A673 (cell line): ENCODE measurements around the gene PTK6. TPM values are rescaled to one million over a fixed set of nuclear protein-coding genes. Genes with fewer than 3 reads are reported as not detected.

Experiments used
- BruUV-seq: library from RNA; stranded (reverse); fragments of 400-500 nt; replicated peaks from 2 replicates; lab custom pipeline; 2021; lab: Mats Ljungman, UMichigan
- CTCF ChIA-PET: fragments of 300-600 bp; sonication (Branson Sonifier 250); formaldehyde crosslinking; loops from one replicate; lab custom pipeline; 2022; ENCODE audit warnings: antibody characterized with exemption; lab: Charles Lee
- POLR2A ChIA-PET: fragments of 300-600 bp; sonication (Branson Sonifier 250); formaldehyde crosslinking; loops from one replicate; lab custom pipeline; 2022; ENCODE audit warnings: antibody characterized with exemption; ENCODE audit not compliant: low non-redundant PET; lab: Charles Lee
- DNase-seq: peaks from one replicate; pipeline ENCODE4 v3.0.0-alpha.2; 2015; ENCODE audit warnings: low spot score
- H3K27ac ChIP-seq: fragments of 200-600 bp; sonication (generic); 2 replicates; pipeline ENCODE4 v1.5.1; 2016; ENCODE audit warnings: mixed run types, low read depth, mild to moderate bottlenecking, mixed read lengths, antibody characterized with exemption, low read length; ENCODE audit not compliant: poor library complexity, severe bottlenecking
- H3K27me3 ChIP-seq: fragments of 200-600 bp; sonication (generic); replicated peaks from 2 replicates; pipeline ENCODE4 v1.6.1; 2017; ENCODE audit warnings: mixed run types, low read depth, mild to moderate bottlenecking, mixed read lengths, antibody characterized with exemption, low read length; ENCODE audit not compliant: insufficient read depth, poor library complexity
- H3K36me3 ChIP-seq: fragments of 200-600 bp; sonication (generic); 2 replicates; pipeline ENCODE4 v1.6.1; 2016; ENCODE audit warnings: mixed run types, mild to moderate bottlenecking, mixed read lengths, antibody characterized with exemption, low read length; ENCODE audit not compliant: insufficient read depth, poor library complexity, severe bottlenecking
- H3K4me1 ChIP-seq: fragments of 200-600 bp; sonication (generic); 2 replicates; pipeline ENCODE4 v1.6.1; 2017; ENCODE audit warnings: mixed run types, mild to moderate bottlenecking, mixed read lengths, antibody characterized with exemption, low read length; ENCODE audit not compliant: insufficient read depth, poor library complexity, severe bottlenecking
- H3K4me3 ChIP-seq: fragments of 200-600 bp; sonication (generic); 2 replicates; pipeline ENCODE4 v1.5.1; 2016; ENCODE audit warnings: low read depth, mixed run types, mild to moderate bottlenecking, mixed read lengths, low read length; ENCODE audit not compliant: poor library complexity, severe bottlenecking
- H3K9me3 ChIP-seq: fragments of 200-600 bp; sonication (generic); 2 replicates; pipeline ENCODE4 v1.6.1; 2016; ENCODE audit warnings: mixed run types, low read depth, mild to moderate bottlenecking, mixed read lengths, antibody characterized with exemption, low read length; ENCODE audit not compliant: poor library complexity, severe bottlenecking
- EZH2 ChIP-seq: fragments of 200-600 bp; sonication (generic); IDR thresholded peaks from 2 replicates; pipeline ENCODE4 v1.6.1; 2017; ENCODE audit warnings: borderline replicate concordance, low read depth, mild to moderate bottlenecking, mixed read lengths, antibody characterized with exemption, low read length; ENCODE audit not compliant: poor library complexity, severe bottlenecking
- intact Hi-C: fragments of 100-400 bp; cut with micrococcal nuclease; formaldehyde crosslinking; loops from one replicate; pipeline ENCODE4 v1.10.0; 2022; ENCODE audit not compliant: unreplicated experiment
- total RNA-seq: library from RNA; stranded (reverse); gene quantifications from 2 replicates; pipeline ENCODE4 v1.2.3, GENCODE V29; 2021
- TF ChIP-seq, protein P1 (sequence below): fragments of 300-800, 200-600 bp; sonication (generic); conservative IDR thresholded peaks from 2 replicates; pipeline ENCODE4 v1.5.1; 2017; ENCODE audit warnings: low read depth, mild to moderate bottlenecking, antibody characterized with exemption, low read length, moderate library complexity, mixed read lengths

PTK6 gene
- total RNA-seq, 1 experiment from 2014 or later: not detected

DNA sequence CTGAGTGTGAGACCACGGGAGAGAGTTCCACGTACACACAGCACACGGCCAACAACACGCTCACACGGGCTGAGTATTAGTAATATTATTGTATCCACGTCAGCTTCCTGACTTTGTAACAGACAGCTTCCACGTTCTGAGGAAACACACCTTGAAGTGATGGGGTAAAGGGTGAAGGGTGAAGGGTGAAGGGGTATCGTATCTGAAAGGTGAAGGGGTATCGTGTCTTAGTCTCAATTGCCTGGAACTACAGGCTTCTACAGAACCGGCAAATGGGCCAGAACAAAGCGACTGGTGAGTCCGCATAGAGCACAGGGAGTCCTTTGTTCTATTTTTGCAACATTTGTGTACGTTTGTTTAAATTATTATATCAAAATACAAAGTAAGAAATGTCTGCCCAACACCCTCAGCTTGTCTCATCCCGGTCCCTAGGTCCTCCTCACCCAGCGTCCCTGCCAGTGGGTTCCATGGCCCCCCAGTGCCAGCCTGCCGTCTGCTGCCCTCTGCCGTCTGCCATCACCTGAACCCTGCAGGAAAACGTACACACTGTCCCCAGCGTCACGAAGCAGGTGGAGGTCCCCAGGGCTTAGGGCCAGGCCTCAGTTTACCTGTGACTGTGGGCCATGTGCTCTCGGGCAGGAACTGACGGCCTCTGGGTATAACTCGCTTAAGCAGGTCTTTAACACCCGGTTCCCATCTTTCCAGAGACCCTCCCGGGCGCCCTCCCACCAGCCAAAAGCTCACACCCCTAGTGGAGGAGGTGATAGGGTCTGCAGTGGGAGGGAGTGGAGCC lies 41.2 kb upstream of the PTK6 start:
- intact Hi-C loops: no loop called here
- peaks cover 13% of the 10 kb centered on the region for H3K4me1 ChIP-seq
- no TSS peak for BruUV-seq
- TF ChIP-seq, protein P1, sequence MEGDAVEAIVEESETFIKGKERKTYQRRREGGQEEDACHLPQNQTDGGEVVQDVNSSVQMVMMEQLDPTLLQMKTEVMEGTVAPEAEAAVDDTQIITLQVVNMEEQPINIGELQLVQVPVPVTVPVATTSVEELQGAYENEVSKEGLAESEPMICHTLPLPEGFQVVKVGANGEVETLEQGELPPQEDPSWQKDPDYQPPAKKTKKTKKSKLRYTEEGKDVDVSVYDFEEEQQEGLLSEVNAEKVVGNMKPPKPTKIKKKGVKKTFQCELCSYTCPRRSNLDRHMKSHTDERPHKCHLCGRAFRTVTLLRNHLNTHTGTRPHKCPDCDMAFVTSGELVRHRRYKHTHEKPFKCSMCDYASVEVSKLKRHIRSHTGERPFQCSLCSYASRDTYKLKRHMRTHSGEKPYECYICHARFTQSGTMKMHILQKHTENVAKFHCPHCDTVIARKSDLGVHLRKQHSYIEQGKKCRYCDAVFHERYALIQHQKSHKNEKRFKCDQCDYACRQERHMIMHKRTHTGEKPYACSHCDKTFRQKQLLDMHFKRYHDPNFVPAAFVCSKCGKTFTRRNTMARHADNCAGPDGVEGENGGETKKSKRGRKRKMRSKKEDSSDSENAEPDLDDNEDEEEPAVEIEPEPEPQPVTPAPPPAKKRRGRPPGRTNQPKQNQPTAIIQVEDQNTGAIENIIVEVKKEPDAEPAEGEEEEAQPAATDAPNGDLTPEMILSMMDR: no peak
- no peak for TF ChIP-seq EZH2
- CTCF ChIA-PET: no interaction called here
- no peaks in the 10 kb centered on the region for H3K9me3 ChIP-seq
- H3K27ac ChIP-seq: no peak overlapping the region
- H3K27me3 ChIP-seq: no peaks in the 10 kb centered on the region
- H3K4me3 ChIP-seq: no peak overlapping the region
- no peak for DNase-seq
- POLR2A ChIA-PET: no interaction called here
- no peaks in the 10 kb centered on the region for H3K36me3 ChIP-seq

DNA sequence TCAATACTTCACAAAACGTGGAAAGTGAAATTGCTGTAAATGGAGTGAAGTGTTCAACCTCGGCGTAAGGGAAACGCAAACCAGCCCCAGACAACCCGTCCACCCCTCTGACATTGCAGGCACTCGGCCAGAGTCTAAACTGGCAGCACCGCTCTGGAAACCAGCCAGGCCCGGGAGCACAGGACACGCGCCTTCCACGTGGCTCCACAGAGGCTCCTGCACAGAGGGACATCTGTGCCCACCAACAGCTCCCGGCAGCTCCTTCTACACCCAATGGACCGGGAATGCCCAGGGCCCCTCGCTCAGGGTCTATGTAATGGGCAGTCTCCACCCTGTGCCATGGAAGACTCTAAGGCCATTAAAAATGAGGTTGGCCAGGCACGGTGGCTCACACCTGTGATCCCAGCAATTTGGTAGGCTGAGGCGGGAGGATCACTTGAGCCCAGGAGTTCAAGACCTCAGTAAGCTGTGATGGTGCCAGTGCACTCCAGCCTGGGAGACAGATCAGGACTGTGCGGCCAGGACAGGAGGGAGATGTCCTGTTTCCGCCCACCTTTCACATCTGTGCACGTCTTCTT lies 40.2 kb upstream of the PTK6 start:
- no peak overlapping the region for H3K27ac ChIP-seq
- ChIA-PET CTCF (no interaction called here), POLR2A (no interaction called here)
- H3K4me3 ChIP-seq: no peak overlapping the region
- DNase-seq: no peak
- H3K27me3 ChIP-seq: no peaks in the 10 kb centered on the region
- TF ChIP-seq, protein P1: no peak
- TF ChIP-seq EZH2: no peak
- H3K36me3 ChIP-seq: no peaks in the 10 kb centered on the region
- H3K9me3 ChIP-seq: no peaks in the 10 kb centered on the region
- intact Hi-C loops: no loop called here
- no TSS peak for BruUV-seq
- H3K4me1 ChIP-seq: peaks cover 5% of the 10 kb centered on the region

DNA sequence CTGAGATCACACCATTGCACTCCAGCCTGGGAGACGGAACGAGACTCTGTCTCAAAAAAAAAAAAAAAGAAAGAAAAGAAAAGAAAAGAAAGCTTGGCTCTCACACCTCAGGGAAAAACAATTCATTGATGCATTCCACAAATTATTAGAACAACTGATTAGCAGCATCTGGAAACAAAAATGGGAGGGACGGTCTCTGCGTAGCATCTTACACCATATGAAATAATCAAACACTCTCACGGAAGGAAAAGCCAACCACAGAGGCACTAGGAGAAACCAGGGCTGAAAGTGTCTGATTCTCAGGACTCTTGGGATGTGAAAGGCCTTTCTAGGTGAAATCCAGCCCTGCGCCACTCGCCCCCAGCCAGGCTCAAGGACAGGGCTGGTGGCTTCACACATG lies 39.1 kb upstream of the PTK6 start:
- Histone ChIP-seq H3K4me3 (no peak overlapping the region), H3K36me3 (no peaks in the 10 kb centered on the region), H3K27ac (no peak overlapping the region), H3K9me3 (no peaks in the 10 kb centered on the region), H3K27me3 (no peaks in the 10 kb centered on the region), H3K4me1 (peaks cover 5% of the 10 kb centered on the region)
- BruUV-seq: no TSS peak
- TF ChIP-seq, protein P1: no peak
- TF ChIP-seq EZH2: no peak
- no peak for DNase-seq
- POLR2A ChIA-PET: no interaction called here
- CTCF ChIA-PET: interaction anchor here (0.6 kb wide), 1 partner anchor 51 kb away, joined by 6 read pairs; the partner anchor contains the start of gene GMEB2
- intact Hi-C loops: no loop called here
